K562 (cell line): Measurements from ENCODE around the gene SLC4A2. TPM values are rescaled to one million over a fixed set of nuclear protein-coding genes. Genes with fewer than 3 reads are reported as not detected.
A peak's percentile ranks its signal among the peaks of the same experiment; 100 is the strongest.

Experiments
- CAMTA2 ChIP-seq: fragments of 250-450 bp; sonication (Bioruptor Pico); conservative IDR thresholded peaks from 2 replicates; pipeline ENCODE4 v1.5.1; 2022
- CXXC5 ChIP-seq: fragments of 250-450 bp; sonication (Bioruptor Pico); IDR thresholded peaks from 2 replicates; pipeline ENCODE4 v1.8.0; 2022; ENCODE audit warnings: inconsistent platforms, mild to moderate bottlenecking, moderate library complexity
- E2F3 ChIP-seq: fragments of 250-450 bp; sonication (Bioruptor Pico); IDR thresholded peaks from 2 replicates; pipeline ENCODE4 v1.4.0; 2020; ENCODE audit warnings: mild to moderate bottlenecking
- FIP1L1 ChIP-seq: fragments of 200-400 bp; formaldehyde crosslinking; IDR thresholded peaks from 2 replicates; pipeline ENCODE4 v1.6.1; 2018; ENCODE audit warnings: mild to moderate bottlenecking, low read depth, low read length; ENCODE audit not compliant: poor library complexity, severe bottlenecking
- KLF1 ChIP-seq: fragments of 450-650 bp; IDR thresholded peaks from 2 replicates; pipeline ENCODE4 v1.6.1; 2016; ENCODE audit warnings: missing genetic modification characterization, missing compliant biosample characterization
- MBD2 ChIP-seq: sonication (generic); IDR thresholded peaks from 2 replicates; pipeline ENCODE4 v1.6.1; 2016; ENCODE audit warnings: low read depth, borderline replicate concordance
- PHB2 ChIP-seq: fragments of 450-650 bp; IDR thresholded peaks from 2 replicates; pipeline ENCODE4 v1.6.1; 2017; ENCODE audit warnings: low read depth
- RAD51 ChIP-seq: fragments of 450-650 bp; IDR thresholded peaks from 2 replicates; pipeline ENCODE4 v1.7.1; 2016; ENCODE audit warnings: low read depth, mild to moderate bottlenecking, borderline replicate concordance
- SAFB2 ChIP-seq: fragments of 200-400 bp; formaldehyde crosslinking; IDR thresholded peaks from 2 replicates; pipeline ENCODE4 v1.6.1; 2018; ENCODE audit warnings: borderline replicate concordance, low read length, low read depth, moderate library complexity; ENCODE audit not compliant: severe bottlenecking
- TAF1 ChIP-seq: IDR thresholded peaks from 2 replicates; pipeline ENCODE4 v1.6.1; 2011; ENCODE audit warnings: mild to moderate bottlenecking, low read length, moderate library complexity; ENCODE audit not compliant: insufficient read depth, control insufficient read depth, severe bottlenecking; ENCODE audit errors: extremely low read depth
- ZNF3 ChIP-seq: fragments of 250-450 bp; sonication (Bioruptor Pico); IDR thresholded peaks from 2 replicates; pipeline ENCODE4 v1.5.0; 2021; ENCODE audit warnings: mild to moderate bottlenecking, moderate library complexity
- ZNF583 ChIP-seq: fragments of 250-450 bp; sonication (Bioruptor Pico); IDR thresholded peaks from 2 replicates; pipeline ENCODE4 v1.4.0; 2020
- polyA plus RNA-seq, 8 experiments: library from polyadenylated mRNA; depleted of rRNA in 4 of 8; stranded (reverse) in 5 of 8; unstranded in 3 of 8; fragments of >200 nt; fragmentation: Nextera tagmentation in 2 of 8; fragmentation: Illumina TruSeq in 1 of 8; extraction: Ambion mirVana in 2 of 8; extraction: Trizol in 1 of 8; gene quantifications; 2 replicates each; pipeline versions ENCODE4 v1.2.1 to v1.2.3, GENCODE V29; 2011 to 2014; ENCODE audit warnings: inconsistent platforms in 1 of 8, missing spikeins in 1 of 8
- total RNA-seq, 7 experiments: library from RNA; depleted of rRNA in 6 of 7; stranded (reverse); fragments of >200 nt in 6 of 7; fragmentation: Illumina TruSeq in 2 of 7; extraction: Trizol in 2 of 7; gene quantifications; 2 replicates each; pipeline versions ENCODE4 v1.2.1 to v1.2.3, GENCODE V29; 2011 to 2021; ENCODE audit warnings: low replicate concordance in 1 of 7
- TF ChIP-seq, protein P1 (sequence below), 2 experiments: fragments of 450-650 bp in 1 of 2; IDR thresholded peaks; 2 replicates each; pipeline ENCODE4 v1.6.1; 2011 to 2017; ENCODE audit warnings: low read depth in 2 of 2, antibody characterized with exemption in 1 of 2, borderline replicate concordance in 1 of 2, low read length in 1 of 2, mild to moderate bottlenecking in 1 of 2, mixed read lengths in 1 of 2; ENCODE audit not compliant: control insufficient read depth in 1 of 2
- TF ChIP-seq, protein P2 (sequence below): fragments of 200-800 bp; sonication (Bioruptor generic); IDR thresholded peaks from 2 replicates; pipeline ENCODE4 v1.6.1; 2017; ENCODE audit warnings: missing genetic modification characterization, missing compliant biosample characterization
- TF ChIP-seq, protein P3 (sequence below): fragments of 450-650 bp; IDR thresholded peaks from 2 replicates; pipeline ENCODE4 v1.6.1; 2014; ENCODE audit warnings: low read depth, mild to moderate bottlenecking, moderate library complexity, borderline replicate concordance
- TF ChIP-seq, protein P4 (sequence below), 3 experiments: fragments of 200-800 bp in 1 of 3; fragments of 250-450 bp in 1 of 3; fragments of 450-650 bp in 1 of 3; sonication (Bioruptor Pico) in 1 of 3; sonication (Bioruptor generic) in 1 of 3; formaldehyde crosslinking in 1 of 3; IDR thresholded peaks; 2 replicates each; pipeline versions ENCODE4 v1.6.1 to v1.8.0; 2016 to 2022; ENCODE audit warnings: mild to moderate bottlenecking in 2 of 3, missing genetic modification characterization in 2 of 3, missing compliant biosample characterization in 1 of 3, moderate library complexity in 1 of 3

The SLC4A2 gene
- total and polyA plus RNA-seq, 9 of the 15 experiments (the other 6 are each of a cell fraction or from before 2014, with no cell fraction given), result 11.4 to 375 (median 130) TPM

- TF ChIP-seq, protein P1, sequence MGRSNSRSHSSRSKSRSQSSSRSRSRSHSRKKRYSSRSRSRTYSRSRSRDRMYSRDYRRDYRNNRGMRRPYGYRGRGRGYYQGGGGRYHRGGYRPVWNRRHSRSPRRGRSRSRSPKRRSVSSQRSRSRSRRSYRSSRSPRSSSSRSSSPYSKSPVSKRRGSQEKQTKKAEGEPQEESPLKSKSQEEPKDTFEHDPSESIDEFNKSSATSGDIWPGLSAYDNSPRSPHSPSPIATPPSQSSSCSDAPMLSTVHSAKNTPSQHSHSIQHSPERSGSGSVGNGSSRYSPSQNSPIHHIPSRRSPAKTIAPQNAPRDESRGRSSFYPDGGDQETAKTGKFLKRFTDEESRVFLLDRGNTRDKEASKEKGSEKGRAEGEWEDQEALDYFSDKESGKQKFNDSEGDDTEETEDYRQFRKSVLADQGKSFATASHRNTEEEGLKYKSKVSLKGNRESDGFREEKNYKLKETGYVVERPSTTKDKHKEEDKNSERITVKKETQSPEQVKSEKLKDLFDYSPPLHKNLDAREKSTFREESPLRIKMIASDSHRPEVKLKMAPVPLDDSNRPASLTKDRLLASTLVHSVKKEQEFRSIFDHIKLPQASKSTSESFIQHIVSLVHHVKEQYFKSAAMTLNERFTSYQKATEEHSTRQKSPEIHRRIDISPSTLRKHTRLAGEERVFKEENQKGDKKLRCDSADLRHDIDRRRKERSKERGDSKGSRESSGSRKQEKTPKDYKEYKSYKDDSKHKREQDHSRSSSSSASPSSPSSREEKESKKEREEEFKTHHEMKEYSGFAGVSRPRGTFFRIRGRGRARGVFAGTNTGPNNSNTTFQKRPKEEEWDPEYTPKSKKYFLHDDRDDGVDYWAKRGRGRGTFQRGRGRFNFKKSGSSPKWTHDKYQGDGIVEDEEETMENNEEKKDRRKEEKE (IDR thresholded peaks at IDR 0.05; ENCODE audit: borderline replicate concordance in 1 of 2, control insufficient read depth in 1 of 2, low read depth in 2 of 2, low read length in 1 of 2), result no peak
- TF ChIP-seq SAFB2, result no peak
- peak; percentile 62 for TF ChIP-seq RAD51
- TF ChIP-seq, protein P2, sequence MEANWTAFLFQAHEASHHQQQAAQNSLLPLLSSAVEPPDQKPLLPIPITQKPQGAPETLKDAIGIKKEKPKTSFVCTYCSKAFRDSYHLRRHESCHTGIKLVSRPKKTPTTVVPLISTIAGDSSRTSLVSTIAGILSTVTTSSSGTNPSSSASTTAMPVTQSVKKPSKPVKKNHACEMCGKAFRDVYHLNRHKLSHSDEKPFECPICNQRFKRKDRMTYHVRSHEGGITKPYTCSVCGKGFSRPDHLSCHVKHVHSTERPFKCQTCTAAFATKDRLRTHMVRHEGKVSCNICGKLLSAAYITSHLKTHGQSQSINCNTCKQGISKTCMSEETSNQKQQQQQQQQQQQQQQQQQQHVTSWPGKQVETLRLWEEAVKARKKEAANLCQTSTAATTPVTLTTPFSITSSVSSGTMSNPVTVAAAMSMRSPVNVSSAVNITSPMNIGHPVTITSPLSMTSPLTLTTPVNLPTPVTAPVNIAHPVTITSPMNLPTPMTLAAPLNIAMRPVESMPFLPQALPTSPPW (CRISPR knock-in tag), result peak; percentile 95
- TF ChIP-seq PHB2, result no peak
- TF ChIP-seq, protein P3, sequence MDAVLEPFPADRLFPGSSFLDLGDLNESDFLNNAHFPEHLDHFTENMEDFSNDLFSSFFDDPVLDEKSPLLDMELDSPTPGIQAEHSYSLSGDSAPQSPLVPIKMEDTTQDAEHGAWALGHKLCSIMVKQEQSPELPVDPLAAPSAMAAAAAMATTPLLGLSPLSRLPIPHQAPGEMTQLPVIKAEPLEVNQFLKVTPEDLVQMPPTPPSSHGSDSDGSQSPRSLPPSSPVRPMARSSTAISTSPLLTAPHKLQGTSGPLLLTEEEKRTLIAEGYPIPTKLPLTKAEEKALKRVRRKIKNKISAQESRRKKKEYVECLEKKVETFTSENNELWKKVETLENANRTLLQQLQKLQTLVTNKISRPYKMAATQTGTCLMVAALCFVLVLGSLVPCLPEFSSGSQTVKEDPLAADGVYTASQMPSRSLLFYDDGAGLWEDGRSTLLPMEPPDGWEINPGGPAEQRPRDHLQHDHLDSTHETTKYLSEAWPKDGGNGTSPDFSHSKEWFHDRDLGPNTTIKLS, result peak; percentile 81
- TF ChIP-seq E2F3, result peak; percentile 71; the same call in 1 of the 2 replicates
- TF ChIP-seq CXXC5 (CRISPR knock-in tag), result peak; percentile 81
- TF ChIP-seq MBD2, result peak; percentile 26; the same call in 1 of the 2 replicates
- TF ChIP-seq ZNF3, result no peak
- TF ChIP-seq CAMTA2 (CRISPR knock-in tag), result 0 out of 2 replicates have a peak, but pooled peaks have one; percentile 52
- peak; percentile 80 for TF ChIP-seq FIP1L1
- TF ChIP-seq TAF1, result peak; percentile 41
- TF ChIP-seq, protein P4, sequence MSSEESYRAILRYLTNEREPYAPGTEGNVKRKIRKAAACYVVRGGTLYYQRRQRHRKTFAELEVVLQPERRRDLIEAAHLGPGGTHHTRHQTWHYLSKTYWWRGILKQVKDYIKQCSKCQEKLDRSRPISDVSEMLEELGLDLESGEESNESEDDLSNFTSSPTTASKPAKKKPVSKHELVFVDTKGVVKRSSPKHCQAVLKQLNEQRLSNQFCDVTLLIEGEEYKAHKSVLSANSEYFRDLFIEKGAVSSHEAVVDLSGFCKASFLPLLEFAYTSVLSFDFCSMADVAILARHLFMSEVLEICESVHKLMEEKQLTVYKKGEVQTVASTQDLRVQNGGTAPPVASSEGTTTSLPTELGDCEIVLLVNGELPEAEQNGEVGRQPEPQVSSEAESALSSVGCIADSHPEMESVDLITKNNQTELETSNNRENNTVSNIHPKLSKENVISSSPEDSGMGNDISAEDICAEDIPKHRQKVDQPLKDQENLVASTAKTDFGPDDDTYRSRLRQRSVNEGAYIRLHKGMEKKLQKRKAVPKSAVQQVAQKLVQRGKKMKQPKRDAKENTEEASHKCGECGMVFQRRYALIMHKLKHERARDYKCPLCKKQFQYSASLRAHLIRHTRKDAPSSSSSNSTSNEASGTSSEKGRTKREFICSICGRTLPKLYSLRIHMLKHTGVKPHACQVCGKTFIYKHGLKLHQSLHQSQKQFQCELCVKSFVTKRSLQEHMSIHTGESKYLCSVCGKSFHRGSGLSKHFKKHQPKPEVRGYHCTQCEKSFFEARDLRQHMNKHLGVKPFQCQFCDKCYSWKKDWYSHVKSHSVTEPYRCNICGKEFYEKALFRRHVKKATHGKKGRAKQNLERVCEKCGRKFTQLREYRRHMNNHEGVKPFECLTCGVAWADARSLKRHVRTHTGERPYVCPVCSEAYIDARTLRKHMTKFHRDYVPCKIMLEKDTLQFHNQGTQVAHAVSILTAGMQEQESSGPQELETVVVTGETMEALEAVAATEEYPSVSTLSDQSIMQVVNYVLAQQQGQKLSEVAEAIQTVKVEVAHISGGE (CRISPR knock-in tag; IDR thresholded peaks at IDR 0.05), result peak in 1 of 3 experiments; percentile 87; a peak in 2 of 6 replicates
- TF ChIP-seq KLF1 (tag), result 0 out of 2 replicates have a peak, but pooled peaks have one; percentile 42
- no peak for TF ChIP-seq ZNF583 (CRISPR knock-in tag)
These were observed 23.9 kb downstream of the SLC4A2 start, which contains the start of gene TMUB1 (continued) for GRCh38 chr7:151083071-151083823.
